ENCODE results near the gene PROX2.

DNA sequence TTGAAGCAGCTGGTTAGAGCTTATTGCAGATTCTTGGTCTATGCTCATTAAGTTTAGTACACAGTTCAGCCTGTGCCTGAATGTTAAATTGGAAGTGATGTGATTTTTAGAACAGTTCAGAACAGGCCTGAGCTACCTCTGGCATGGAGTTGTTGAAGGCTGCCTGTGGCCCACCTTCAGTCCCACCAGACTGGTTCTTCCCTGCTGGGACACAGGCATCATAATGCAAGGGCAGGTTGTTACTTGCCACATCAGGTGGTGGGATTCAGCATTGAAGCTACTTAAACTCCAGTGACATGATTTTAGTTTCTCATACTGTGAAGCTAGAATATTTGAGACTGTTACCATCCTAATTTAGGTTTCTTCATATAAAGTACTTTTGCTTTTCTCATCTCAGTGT lies 49.4 kb downstream of the PROX2 start:
- TF ChIP-seq, protein P1, sequence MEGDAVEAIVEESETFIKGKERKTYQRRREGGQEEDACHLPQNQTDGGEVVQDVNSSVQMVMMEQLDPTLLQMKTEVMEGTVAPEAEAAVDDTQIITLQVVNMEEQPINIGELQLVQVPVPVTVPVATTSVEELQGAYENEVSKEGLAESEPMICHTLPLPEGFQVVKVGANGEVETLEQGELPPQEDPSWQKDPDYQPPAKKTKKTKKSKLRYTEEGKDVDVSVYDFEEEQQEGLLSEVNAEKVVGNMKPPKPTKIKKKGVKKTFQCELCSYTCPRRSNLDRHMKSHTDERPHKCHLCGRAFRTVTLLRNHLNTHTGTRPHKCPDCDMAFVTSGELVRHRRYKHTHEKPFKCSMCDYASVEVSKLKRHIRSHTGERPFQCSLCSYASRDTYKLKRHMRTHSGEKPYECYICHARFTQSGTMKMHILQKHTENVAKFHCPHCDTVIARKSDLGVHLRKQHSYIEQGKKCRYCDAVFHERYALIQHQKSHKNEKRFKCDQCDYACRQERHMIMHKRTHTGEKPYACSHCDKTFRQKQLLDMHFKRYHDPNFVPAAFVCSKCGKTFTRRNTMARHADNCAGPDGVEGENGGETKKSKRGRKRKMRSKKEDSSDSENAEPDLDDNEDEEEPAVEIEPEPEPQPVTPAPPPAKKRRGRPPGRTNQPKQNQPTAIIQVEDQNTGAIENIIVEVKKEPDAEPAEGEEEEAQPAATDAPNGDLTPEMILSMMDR (conservative IDR thresholded peaks at IDR 0.05; ENCODE audit: low read length), result no peak
- no peak for TF ChIP-seq EZH2phosphoT487 (IDR thresholded peaks at IDR 0.05; ENCODE audit: borderline replicate concordance, low read depth, low read length)

Data from OCI-LY7 (cell line).